WTC11 (cell line): ENCODE measurements around the gene MADD. TPM values are rescaled to one million over a fixed set of nuclear protein-coding genes. Genes with fewer than 3 reads are reported as not detected.

Experiments
- ATAC-seq: fragments of 200-7000 bp; cut with Tn5 transposase; 2 replicates; pipeline ENCODE4 v1.10.0; 2021; ENCODE audit warnings: mild to moderate bottlenecking, moderate library complexity
- CTCF ChIA-PET: fragments of 300-600 bp; sonication (Branson Sonifier 250); formaldehyde crosslinking; loops from one replicate; lab custom pipeline; 2021; ENCODE audit warnings: antibody characterized with exemption; lab: Charles Lee
- POLR2A ChIA-PET: fragments of 350-600 bp; sonication (Branson Sonifier 250); formaldehyde crosslinking; loops from one replicate; lab custom pipeline; 2021; ENCODE audit warnings: antibody characterized with exemption; lab: Charles Lee
- DNase-seq: peaks from one replicate; pipeline ENCODE4 v3.0.0; 2021; ENCODE audit warnings: low spot score
- H3K27ac Mint-ChIP-seq: 2 replicates; pipeline ENCODE4 v1.8.0; 2021; ENCODE audit warnings: mixed read lengths
- H3K27me3 Mint-ChIP-seq: 2 replicates; pipeline ENCODE4 v1.8.0; 2021; ENCODE audit warnings: low read depth, mild to moderate bottlenecking, moderate library complexity, mixed read lengths
- H3K36me3 Mint-ChIP-seq: 2 replicates; pipeline ENCODE4 v1.8.0; 2021; ENCODE audit warnings: mixed read lengths
- H3K4me1 Mint-ChIP-seq: 2 replicates; pipeline ENCODE4 v1.8.0; 2022; ENCODE audit warnings: mixed read lengths
- H3K4me3 Mint-ChIP-seq: 2 replicates; pipeline ENCODE4 v1.8.0; 2021; ENCODE audit warnings: mild to moderate bottlenecking, moderate library complexity, mixed read lengths
- H3K9me3 Mint-ChIP-seq: 2 replicates; pipeline ENCODE4 v1.8.0; 2021; ENCODE audit warnings: mixed read lengths
- AFF4 ChIP-seq: sonication (generic); formaldehyde crosslinking; IDR thresholded peaks from 2 replicates; pipeline ENCODE4 v1.8.1; 2023; ENCODE audit warnings: mild to moderate bottlenecking, missing genetic modification reagents, borderline replicate concordance
- AR ChIP-seq: fragments of 250-450 bp; sonication (Bioruptor Pico); IDR thresholded peaks from 2 replicates; pipeline ENCODE4 v1.9.0; 2021; ENCODE audit warnings: mild to moderate bottlenecking
- GABPB1 ChIP-seq: sonication (generic); formaldehyde crosslinking; IDR thresholded peaks from 2 replicates; pipeline ENCODE4 v1.8.1; 2023; ENCODE audit warnings: mild to moderate bottlenecking, missing genetic modification reagents
- HMGA2 ChIP-seq: fragments of 250-450 bp; sonication (Bioruptor Pico); IDR thresholded peaks from 2 replicates; pipeline ENCODE4 v1.4.0; 2021; ENCODE audit warnings: mild to moderate bottlenecking, moderate library complexity
- JAZF1 ChIP-seq: fragments of 250-450 bp; sonication (Bioruptor Pico); IDR thresholded peaks from 2 replicates; pipeline ENCODE4 v1.9.0; 2021; ENCODE audit warnings: moderate library complexity, mild to moderate bottlenecking, inconsistent platforms
- JUN ChIP-seq: sonication (generic); formaldehyde crosslinking; IDR thresholded peaks from 2 replicates; pipeline ENCODE4 v1.8.0; 2023; ENCODE audit warnings: mild to moderate bottlenecking, missing genetic modification reagents
- SOX15 ChIP-seq: fragments of 250-450 bp; sonication (Bioruptor Pico); IDR thresholded peaks from 2 replicates; pipeline ENCODE4 v1.9.0; 2021; ENCODE audit warnings: mild to moderate bottlenecking
- SP1 ChIP-seq: sonication (generic); formaldehyde crosslinking; conservative IDR thresholded peaks from 2 replicates; pipeline ENCODE4 v1.8.1; 2022; ENCODE audit warnings: missing genetic modification reagents
- TEAD1 ChIP-seq: sonication (generic); formaldehyde crosslinking; IDR thresholded peaks from 2 replicates; pipeline ENCODE4 v1.8.0; 2022; ENCODE audit warnings: mild to moderate bottlenecking, missing genetic modification reagents
- ZNF317 ChIP-seq: sonication (generic); formaldehyde crosslinking; IDR thresholded peaks from 2 replicates; pipeline ENCODE4 v1.8.1; 2023; ENCODE audit warnings: low read depth, mild to moderate bottlenecking, moderate library complexity, missing genetic modification reagents, borderline replicate concordance
- ZNF396 ChIP-seq: fragments of 250-450 bp; sonication (Bioruptor Pico); IDR thresholded peaks from 2 replicates; pipeline ENCODE4 v1.8.0; 2021; ENCODE audit warnings: mild to moderate bottlenecking, moderate library complexity, borderline replicate concordance
- ZNF532 ChIP-seq: fragments of 250-450 bp; sonication (Bioruptor Pico); IDR thresholded peaks from 2 replicates; pipeline ENCODE4 v1.9.0; 2021; ENCODE audit warnings: mild to moderate bottlenecking, borderline replicate concordance
- total RNA-seq: library from RNA; stranded (reverse); gene quantifications from 3 replicates; pipeline ENCODE4 v1.2.3, GENCODE V29; 2021
- TF ChIP-seq, protein P1 (sequence below): fragments of 250-450 bp; sonication (Bioruptor Pico); conservative IDR thresholded peaks from 2 replicates; pipeline ENCODE4 v1.9.0; 2021; ENCODE audit warnings: mild to moderate bottlenecking

The MADD gene
- total RNA-seq, 1 experiment from 2014 or later: 47.5 TPM

DNA sequence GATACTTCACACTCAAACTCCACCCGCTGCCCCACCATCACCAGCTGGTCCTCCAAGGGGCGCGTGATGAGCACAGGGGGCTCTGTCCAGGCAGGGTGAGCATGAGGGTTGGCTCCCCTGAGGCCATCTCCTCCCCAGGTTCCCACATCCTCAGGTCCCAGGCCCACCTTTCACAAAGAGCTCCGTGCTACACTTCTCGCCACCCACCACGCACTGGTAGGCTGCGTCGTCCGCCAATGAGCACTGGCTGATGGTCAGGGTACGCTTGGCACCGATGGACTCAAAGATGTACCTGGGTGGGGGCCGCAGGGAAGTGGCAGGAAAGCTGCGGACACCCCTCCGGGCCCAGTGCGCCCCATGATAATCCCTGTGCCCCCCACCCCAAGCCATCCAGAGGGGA, 72.9 kb downstream of the MADD start:
- TF ChIP-seq JUN: no peak
- no peak for TF ChIP-seq ZNF396 (CRISPR knock-in tag)
- no peak for TF ChIP-seq GABPB1 (CRISPR knock-in tag)
- TF ChIP-seq AFF4 (CRISPR knock-in tag): no peak
- no peak for TF ChIP-seq ZNF532
- TF ChIP-seq ZNF317 (CRISPR knock-in tag): no peak
- TF ChIP-seq SP1 (CRISPR knock-in tag): no peak
- TF ChIP-seq, protein P1, sequence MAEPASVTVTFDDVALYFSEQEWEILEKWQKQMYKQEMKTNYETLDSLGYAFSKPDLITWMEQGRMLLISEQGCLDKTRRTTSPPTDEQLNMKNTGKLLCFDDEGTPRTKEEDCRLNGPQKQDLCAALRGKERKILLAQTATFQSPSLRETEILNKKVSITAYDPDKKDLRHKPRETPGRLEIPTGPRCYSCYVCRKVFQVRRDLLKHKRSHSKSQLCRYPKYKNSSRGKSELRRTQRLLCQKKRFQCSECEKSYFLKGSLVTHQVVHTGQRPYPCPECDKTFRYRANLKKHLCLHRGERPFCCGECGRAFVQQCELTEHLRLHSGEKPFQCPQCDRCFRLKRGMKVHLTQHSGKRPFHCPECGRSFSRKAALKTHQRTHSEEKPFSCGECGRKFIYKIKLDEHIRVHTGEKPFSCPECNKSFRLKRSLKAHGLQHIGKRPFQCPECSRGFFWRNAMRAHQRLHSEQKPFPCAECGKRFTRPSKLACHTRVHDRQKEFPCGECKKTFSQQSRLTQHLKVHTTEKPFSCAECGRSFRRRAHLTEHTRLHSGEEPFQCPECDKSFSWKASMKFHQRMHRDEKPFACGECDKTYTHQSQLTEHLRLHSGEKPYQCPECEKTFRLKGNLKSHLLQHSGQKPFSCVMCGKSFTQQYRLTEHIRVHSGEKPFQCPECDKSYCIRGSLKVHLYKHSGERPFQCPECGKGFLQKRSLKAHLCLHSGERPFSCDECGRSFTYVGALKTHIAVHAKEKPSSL (CRISPR knock-in tag): no peak
- TF ChIP-seq SOX15: no peak
- no peak for TF ChIP-seq AR (CRISPR knock-in tag)
- no peak for TF ChIP-seq JAZF1 (CRISPR knock-in tag)
- no peak for TF ChIP-seq TEAD1 (CRISPR knock-in tag)
- TF ChIP-seq HMGA2 (CRISPR knock-in tag): no peak
- Mint-ChIP-seq H3K36me3 (no peaks in the 10 kb centered on the region), H3K4me3 (no peak overlapping the region), H3K9me3 (no peaks in the 10 kb centered on the region), H3K27ac (no peak overlapping the region), H3K4me1 (no peaks in the 10 kb centered on the region), H3K27me3 (no peaks in the 10 kb centered on the region)
- DNase-seq: no peak
- ATAC-seq: no peak
- POLR2A ChIA-PET: no interaction called here
- CTCF ChIA-PET: interaction anchor here (6.7 kb wide), 1 partner anchor 12 kb away, joined by 33 read pairs; no protein-coding TSS in a partner anchor
